ENCODE results near the gene WNK1.
A peak's percentile ranks its signal among the peaks of the same experiment; 100 is the strongest.

Gene WNK1

DNA sequence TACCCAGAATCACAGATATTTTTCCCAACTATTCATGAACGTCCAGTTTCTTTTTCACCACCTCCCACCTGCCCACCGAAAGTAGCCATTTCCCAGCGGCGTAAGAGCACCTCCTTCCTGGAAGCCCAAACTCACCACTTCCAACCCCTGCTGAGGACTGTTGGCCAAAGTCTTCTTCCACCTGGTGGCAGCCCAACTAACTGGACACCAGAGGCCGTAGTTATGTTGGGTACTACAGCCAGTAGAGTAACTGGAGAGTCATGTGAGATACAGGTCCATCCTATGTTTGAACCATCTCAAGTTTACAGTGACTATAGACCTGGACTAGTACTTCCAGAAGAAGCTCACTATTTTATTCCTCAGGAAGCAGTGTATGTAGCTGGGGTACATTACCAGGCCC is 115.5 kb downstream of the WNK1 start:
- DNase-seq: no peak

DNA sequence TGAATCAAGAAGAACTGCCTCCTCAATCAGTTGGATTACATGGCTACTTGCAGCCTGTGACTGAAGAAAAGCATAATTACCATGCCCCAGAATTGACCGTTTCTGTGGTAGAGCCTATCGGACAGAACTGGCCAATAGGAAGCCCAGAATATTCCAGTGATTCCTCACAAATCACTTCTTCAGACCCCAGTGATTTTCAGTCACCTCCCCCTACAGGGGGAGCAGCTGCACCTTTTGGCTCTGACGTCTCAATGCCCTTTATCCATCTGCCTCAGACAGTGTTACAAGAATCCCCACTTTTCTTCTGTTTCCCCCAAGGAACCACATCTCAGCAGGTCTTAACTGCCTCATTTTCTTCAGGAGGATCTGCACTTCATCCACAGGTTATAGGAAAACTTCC is 116.3 kb downstream of the WNK1 start:
- no peak for DNase-seq

DNA sequence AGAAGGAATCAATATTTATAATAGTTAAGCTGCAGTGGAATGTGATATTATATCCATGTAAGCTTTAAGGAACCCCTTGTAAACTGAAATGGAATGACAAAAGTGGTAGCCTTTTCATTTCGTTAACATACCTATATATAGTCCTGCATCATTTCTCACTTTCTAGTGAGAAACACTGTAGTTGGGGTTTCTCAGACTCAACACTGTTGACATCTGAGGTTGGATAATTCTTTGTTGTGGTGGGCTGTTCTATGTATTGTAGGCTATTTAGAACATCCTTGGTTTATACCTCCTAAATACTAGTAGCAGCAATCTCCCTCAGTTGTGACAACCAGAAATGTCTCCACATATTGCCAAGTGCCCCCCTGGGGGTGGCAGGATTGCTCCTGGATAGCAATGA is 118.0 kb downstream of the WNK1 start:
- DNase-seq: no peak

DNA sequence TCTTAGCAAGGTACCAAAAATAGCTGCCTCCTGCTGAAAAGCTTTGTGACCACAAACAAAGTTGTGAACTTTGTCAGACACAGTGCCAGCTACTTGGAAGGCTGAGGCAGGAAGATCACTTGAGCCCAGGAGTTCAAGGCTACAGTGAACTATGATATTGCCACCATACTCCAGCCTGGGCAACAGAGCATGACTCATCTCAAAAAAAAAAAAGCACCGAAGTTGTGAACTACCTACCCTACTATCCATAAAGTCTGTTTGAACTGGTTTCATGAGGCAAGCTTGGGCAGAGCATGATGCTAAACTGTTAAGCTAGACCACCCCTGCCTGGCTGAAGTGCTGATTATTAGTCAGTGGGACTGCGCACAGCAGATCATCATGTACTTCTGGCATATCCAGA is 121.6 kb downstream of the WNK1 start:
- no peak for DNase-seq

DNA sequence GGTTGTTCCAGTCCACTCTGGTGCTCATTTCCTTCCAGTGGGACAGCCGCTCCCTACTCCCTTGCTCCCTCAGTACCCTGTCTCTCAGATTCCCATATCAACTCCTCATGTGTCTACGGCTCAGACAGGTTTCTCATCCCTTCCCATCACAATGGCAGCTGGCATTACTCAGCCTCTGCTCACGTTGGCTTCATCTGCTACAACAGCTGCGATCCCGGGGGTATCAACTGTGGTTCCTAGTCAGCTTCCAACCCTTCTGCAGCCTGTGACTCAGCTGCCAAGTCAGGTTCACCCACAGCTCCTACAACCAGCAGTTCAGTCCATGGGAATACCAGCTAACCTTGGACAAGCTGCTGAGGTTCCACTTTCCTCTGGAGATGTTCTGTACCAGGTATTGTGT is 127.3 kb downstream of the WNK1 start:
- DNase-seq: peak; percentile 41

DNA sequence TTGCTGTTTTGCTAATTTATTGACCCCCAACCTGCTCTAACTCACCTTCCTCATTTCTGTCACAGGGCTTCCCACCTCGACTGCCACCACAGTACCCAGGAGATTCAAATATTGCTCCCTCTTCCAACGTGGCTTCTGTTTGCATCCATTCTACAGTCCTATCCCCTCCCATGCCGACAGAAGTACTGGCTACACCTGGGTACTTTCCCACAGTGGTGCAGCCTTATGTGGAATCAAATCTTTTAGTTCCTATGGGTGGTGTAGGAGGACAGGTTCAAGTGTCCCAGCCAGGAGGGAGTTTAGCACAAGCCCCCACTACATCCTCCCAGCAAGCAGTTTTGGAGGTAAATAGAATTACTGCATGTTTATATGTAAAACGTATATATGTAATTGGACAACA is 128.3 kb downstream of the WNK1 start:
- no peak for DNase-seq

DNA sequence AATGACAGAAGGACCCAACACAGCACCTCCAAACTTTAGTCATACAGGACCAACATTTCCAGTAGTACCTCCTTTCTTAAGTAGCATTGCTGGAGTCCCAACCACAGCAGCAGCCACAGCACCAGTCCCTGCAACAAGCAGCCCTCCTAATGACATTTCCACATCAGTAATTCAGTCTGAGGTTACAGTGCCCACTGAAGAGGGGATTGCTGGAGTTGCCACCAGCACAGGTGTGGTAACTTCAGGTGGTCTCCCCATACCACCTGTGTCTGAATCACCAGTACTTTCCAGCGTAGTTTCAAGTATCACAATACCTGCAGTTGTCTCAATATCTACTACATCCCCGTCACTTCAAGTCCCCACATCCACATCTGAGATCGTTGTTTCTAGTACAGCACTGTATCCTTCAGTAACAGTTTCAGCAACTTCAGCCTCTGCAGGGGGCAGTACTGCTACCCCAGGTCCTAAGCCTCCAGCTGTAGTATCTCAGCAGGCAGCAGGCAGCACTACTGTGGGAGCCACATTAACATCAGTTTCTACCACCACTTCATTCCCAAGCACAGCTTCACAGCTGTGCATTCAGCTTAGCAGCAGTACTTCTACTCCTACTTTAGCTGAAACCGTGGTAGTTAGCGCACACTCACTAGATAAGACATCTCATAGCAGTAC is 132.5 kb downstream of the WNK1 start:
- no peak for DNase-seq

DNA sequence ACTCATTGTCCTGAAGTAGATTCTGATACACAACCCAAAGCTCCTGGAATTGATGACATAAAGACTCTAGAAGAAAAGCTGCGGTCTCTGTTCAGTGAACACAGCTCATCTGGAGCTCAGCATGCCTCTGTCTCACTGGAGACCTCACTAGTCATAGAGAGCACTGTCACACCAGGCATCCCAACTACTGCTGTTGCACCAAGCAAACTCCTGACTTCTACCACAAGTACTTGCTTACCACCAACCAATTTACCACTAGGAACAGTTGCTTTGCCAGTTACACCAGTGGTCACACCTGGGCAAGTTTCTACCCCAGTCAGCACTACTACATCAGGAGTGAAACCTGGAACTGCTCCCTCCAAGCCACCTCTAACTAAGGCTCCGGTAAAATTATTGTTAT is 133.3 kb downstream of the WNK1 start:
- DNase-seq: no peak

DNA sequence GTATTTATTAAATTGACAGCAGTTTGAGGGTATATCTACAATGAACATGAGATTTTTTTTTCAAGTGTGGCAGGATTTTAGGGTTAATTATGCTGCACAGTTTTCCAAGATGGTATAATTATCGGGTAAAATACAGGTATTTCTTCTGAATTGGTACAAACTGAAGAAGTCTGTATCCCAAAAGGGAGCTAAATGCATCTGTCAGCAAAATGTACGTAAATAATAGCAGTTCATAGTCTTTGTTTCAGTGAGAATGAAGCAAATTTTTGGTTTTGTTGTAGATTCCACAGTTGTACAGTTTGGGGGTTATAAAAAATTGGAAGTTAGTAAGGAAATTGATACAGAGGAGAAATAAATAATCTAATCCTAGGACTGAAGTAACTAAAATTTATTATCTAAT is 133.8 kb downstream of the WNK1 start:
- DNase-seq: no peak

DNA sequence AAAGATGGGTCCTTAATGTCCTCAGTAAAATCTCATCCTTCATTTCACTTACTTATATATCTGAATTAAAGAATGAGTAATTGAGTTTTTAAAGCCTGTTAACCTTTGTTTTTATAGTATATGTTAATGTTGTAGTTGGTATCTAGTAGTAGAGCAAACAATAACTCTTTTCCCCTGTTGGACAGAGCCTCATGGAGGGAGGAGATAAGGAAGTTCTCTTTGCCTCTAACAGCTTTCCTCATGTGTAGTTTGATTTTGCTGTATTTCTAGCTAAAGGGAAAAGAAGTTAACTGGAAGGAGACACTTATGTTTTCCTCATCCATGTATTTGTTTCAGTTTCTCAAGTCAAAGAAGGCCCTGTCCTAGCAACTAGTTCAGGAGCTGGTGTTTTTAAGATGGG is 141.8 kb downstream of the WNK1 start:
- no peak for DNase-seq

DNA sequence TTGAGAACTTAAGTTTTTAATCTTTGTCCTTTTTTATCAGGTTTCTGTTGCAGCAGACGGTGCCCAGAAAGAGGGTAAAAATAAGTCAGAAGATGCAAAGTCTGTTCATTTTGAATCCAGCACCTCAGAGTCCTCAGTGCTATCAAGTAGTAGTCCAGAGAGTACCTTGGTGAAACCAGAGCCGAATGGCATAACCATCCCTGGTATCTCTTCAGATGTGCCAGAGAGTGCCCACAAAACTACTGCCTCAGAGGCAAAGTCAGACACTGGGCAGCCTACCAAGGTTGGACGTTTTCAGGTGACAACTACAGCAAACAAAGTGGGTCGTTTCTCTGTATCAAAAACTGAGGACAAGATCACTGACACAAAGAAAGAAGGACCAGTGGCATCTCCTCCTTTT is 143.7 kb downstream of the WNK1 start:
- DNase-seq: no peak

DNA sequence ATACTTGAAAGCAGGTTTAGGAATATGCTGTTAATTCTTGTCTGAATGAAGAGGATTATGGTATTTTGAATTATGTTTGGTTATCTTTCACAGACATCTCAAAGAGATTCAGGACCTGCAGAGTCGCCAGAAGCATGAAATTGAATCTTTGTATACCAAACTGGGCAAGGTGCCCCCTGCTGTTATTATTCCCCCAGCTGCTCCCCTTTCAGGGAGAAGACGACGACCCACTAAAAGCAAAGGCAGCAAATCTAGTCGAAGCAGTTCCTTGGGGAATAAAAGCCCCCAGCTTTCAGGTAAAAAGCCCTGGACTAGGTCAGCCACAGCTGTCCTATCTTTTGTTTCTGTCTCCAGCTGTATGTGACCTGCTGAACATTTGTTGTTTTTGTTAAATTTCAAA is 145.0 kb downstream of the WNK1 start:
- DNase-seq: no peak

DNA sequence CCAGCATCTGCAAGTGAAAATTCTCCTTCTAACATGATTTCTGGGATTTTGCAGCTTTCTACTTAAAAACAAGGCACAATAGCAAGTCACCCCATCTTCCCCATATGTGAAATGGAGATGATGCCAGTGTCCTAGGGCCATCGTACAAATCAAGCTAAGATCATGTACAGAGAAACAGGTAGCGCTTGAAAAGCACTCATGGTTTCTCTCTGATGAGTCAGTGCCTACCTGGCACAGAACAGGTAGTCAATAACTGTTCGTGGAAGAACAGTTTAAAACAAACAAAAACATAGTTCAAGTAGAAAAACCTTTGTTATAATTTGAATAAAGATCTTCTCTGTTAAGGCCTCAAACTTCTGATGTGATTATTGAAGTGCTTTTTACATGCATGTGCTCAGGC is 150.2 kb downstream of the WNK1 start:
- DNase-seq: no peak

DNA sequence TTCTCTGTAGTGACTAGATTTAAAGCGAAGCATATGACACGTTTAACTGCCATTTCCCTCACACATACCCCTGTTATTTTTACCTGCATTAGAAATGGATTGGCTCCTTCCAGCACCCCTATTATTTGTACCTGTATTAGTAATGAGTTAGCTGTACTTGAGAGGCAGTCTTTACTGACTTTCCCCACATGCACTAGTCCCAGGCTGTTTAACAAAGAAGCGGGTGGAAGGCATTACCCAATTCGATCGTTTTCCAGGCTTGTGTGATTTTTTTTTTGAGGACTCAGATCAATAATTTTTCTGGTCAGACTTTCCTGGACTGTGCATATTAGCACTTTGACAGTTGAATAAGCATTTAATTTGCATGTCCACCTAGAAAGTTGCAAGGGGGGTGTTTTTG is 150.7 kb downstream of the WNK1 start:
- DNase-seq: no peak

DNA sequence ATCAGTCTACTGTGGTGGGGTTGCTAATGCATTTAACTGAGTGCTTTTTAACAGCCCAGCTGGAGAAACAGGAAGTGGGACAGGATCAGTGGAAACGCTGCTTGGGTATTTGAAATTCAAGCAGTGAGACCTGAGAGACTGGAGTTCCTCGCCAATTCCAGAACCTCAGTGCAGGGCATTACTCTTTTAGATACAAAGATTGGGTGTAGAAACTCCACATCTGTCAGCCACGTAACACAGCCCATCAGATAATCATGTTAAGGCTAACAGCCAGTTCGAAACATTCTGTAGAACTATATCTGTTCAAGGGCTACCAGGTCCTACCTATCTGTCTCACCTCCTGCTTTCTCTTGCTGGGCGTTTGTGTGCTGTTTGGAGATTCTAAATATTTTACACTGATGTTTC is 151.6 kb downstream of the WNK1 start:
- no peak for DNase-seq

DNA sequence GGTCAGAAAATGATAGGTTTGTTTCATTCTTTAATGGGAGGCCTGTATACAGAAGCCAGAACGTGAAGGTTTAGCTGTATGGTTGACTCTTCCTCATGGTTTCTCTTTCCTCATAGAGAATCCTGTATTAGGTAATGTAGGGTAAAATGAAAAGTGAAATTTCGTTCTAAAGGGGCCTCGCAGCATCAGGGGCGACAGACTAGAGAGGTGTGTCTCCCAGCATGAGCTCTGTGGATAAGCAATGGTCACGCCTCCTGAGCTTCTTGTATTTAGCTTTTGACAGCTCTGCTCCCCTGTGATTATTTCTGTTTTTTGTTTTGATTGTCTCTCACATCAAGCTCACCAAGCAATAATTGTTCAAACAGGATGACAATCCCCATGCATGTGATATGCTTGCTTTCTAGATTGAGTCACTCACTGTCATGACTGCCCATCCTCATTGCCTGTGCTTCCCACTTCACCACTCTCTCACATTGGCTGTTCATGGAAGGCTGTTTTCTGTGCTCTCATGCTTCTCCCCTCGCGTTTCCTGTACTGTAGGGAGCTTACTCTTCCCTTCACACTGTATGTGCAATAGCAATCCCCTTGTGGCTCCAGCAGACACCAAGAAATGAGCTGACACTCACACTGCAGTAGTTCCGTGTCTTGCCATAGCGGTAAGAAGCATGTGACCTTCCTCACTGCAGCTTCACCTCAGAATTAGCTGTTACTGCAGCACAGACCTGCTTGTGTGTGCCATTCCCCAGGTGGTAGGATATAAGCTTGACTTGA is 153.1 kb downstream of the WNK1 start:
- no peak for DNase-seq

DNA sequence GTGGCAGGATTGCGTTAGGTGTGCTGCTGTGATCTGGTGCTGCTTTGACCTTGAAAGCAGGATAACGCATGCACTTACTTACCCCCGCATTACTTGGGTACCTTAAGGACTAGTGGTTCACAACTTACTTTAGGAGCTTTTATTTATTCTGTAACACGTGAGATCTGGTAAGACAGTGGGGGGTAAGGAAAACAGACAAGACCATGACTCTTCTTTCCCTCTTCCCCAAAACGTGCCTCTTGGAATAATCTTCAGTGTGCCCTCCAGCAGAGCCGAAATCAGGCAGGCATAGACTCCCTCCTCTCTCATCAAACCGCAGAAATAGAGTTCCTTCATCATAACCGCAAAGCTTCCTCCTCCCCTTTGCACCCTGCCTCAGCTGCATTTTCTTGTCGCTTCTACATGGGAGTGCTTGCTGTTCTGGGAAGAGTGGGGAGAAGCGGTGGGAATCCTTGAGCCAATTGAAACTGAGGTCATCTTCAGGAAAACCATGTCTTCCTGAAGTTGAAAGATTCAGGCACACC is 153.7 kb downstream of the WNK1 start:
- no peak for DNase-seq

DNA sequence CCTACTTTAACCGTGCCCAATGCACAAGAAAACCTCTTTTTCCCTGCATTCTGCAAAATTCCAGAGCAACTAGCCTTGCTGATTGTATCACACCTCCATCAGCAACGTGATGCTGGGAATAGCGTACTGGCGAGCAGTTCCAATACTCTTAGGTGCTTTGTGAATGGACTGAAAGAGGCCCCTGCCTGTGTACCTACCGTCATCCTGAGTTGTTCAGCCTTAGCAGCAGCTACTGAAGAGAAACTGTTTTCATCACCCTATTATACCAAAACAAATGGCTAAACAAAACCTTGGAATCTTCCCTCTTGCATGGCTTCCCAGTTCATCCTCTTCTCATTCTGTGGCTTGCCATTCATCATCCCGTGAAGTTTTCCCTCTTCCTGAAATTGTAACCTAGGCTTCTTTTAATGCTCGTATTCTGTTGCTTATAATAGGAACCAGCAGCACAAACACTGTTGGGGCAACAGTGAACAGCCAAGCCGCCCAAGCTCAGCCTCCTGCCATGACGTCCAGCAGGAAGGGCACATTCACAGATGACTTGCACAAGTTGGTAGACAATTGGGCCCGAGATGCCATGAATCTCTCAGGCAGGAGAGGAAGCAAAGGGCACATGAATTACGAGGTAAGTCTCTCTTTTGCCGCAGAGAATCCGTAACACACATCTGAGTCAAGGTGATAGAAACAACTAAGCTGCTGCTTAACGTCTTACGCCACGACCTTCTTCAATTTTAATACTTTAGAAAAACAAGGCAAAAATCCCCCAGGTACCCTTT is 155.2 kb downstream of the WNK1 start:
- no peak for DNase-seq

DNA sequence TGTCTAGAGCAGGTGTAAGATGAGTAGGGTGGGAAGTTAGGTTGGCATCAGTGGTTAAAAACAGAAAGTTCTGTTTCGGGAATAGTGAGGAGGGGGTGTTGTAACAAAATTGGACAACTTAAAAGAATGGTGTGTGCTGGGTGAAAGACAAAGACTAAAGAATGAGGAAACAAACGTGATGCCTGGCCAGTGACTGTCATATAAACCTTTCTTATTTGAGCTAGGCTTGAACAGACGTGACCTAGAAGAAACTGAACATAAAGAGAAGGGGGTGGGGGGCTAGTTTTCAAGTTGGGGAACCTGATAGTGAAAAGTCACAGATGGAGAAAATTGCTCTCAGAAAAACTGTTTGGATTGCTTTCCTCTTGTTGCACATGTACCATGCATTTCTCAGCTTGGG is 157.5 kb downstream of the WNK1 start:
- no peak for DNase-seq

DNA sequence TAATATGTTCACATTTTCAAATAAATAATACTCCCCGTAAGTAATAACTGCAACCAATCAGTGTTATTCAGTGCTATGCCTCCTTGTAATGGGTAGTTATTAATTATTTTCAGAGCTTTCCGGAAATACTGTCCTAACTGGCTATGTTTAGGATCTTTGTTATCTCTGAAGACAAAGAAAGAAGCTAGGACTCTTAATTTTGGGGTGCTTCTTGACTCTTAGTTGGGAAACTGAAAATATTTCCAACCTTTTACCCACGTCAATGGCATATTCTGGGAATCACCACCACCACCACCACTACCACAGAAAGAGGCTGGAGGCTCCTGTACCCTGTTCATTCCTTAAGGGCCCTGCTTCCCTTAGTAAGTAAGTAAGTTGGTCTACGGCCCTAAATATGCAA is 158.0 kb downstream of the WNK1 start:
- DNase-seq: no peak

DNA sequence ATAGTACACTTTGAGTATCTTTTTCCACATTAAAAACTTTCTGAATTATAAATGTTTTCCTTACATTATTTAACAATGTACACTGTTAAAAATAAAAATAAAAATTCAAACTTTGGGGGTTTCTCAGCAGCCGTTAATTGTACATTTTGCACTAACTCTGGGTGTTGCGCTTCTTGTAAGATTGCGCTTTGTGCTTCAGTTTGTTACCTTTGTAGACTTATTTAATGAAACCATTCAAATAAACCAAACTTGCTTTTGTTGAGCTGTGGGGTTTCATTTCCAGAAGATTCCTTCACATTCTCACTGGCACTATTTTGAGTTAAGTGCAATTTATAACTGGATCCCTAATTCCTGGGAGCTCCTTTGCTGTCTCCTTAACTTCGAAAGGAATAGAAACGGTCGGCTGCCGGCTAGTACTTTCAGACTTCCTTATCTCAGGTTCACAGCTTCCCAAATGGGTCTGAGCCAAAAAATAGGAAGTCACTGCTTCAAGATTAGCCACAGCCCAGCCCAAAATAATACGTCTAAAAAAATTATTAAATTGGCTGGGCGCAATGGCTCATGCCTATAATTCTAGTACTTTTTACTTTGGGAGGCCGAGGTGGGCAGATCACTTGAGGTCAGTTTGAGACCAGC is 158.9 kb downstream of the WNK1 start:
- no peak for DNase-seq

DNA sequence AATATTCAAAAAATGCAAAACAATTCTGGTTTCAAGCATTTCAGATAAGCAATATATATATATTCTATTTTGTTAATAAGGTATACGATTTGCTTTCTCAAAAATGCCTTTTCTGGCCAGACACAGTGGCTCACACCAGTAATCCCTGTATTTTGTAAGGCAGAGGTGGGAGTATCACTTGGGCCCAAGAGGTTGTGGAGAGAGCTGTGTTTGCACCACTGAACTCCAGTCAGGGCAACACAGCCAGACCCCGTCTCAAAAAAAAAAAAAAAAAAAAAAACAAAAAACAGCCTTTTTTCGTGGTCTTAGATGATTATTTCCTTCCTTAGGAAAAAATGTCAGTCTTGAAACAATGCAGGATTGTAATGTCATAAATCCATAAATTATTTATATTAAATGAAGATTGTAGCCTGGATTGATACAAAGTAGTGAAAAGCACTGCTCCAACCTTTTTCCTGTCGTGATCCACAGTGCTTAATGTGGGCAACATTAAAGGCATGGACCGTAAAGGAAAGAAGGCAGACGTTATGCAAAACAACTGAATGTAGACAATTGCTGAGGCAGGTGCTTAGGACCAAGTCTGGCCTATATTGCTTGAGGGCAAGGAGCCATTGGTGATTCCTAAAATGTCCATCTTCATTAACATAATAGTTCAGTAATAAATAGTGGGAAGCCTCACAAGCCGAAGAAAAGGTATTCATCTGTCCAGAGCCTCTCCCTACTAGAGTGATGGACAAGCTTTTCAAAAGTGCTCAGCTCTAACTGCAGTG is 160.3 kb downstream of the WNK1 start:
- DNase-seq: no peak
